HG03103 (cell line): ENCODE results near the gene GNB1.
"Not testable (repeated sequence)": the region's sequence is repeated elsewhere in the genome, so short reads cannot be mapped to it uniquely, and the experiment has no call there.

Experiments used
- ATAC-seq: cut with Tn5 transposase; IDR thresholded peaks from one replicate; pipeline ENCODE4 v1.9.1; 2021; ENCODE audit warnings: low read depth; ENCODE audit not compliant: unreplicated experiment

The GNB1 gene

GRCh38 chr1:1892079-1892762 lies 1.3 kb upstream of the GNB1 start:
- no peak for ATAC-seq

GRCh38 chr1:1891349-1892078 lies 627 bp upstream of the GNB1 start:
- ATAC-seq: no peak

GRCh38 chr1:1889847-1890505 lies 911 bp downstream of the GNB1 start:
- ATAC-seq: peak; percentile 21

DNA sequence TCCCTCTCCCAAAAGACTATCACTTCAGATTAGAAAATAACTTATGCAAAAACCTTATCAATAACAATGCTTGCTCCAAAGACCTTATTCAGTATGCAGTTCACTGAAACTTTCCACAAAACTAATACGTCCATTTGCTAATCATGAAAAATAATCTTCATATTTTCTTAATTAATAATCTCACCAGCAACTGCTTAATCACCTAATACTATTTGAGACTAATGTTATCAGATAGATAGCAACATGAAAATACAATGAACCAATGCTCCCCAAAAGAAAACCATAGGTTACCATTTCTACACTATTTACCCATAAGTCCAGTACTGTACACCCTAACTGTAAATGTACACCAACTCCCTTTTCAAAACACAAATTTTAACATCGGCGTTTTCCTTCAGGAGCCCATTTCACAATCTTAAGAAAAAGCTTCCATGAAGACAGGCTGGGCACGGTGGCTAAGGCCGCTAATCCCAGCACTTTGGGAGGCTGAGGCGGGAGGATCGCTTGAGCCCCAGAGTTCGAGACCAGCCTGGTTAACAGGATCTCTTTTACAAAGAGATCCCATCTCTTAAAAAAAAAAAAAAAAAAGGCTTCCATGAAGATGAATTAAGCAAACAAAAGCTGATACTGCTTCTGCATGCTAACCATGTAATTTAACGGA lies 1.7 kb downstream of the GNB1 start:
- no peak for ATAC-seq

- ATAC-seq: not testable (repeated sequence)
Observed at GRCh38 chr1:1883890-1884289, 7.0 kb downstream of the GNB1 start.

DNA sequence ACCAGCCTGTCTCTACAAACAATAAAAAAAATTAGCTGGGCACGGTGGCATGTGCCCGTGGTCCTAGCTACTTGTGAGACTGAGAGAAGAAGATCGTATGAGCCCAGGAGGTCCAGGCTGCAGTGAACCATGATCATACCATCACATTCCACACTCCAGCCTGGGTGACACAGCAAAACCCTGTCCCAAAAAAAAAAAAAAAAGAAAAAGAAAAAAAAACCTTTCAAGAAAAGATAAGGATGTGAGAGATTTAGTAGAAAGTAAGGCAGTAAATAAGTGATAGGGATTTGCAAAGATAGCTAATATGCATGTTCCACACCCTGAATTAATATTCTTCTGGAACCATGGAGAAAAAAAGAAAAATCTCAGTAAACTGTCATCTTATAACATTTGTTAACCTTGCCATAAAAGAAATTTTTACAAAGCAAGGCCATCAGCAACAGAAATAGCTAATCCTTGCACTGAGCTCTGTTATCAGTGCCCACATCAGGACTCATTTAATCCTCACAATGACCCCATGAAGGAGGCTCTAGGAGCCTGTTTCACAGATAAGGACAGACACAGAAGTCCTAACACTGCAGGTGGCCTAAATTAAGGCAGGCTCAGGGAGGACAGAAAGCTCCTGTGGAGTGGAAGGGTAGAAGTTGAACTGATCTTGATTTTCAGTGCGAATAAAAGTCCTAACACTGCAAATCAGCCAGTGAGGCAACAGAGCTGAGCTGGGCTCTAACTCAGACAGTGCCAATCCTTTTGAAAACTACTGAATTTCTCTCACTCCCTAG lies 7.6 kb downstream of the GNB1 start:
- no peak for ATAC-seq

DNA sequence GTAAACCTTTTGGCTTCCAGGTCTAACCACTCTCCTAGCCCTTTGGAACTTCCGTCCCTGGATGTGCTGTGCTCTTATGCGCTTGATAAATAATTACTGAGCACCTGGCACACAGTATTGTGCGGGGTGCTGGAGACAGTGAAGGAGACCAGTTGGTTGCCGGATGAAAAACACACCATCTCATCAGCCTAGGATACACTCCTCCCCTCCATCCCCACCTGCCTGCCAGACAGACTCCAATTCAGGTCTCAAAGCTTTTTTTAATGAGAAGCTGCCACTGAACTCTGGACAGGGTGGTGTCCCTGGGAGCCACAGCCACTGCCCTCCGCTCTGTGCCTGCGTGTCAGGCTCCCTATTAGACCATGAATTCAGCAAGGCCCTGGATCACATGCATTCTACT lies 9.2 kb downstream of the GNB1 start:
- no peak for ATAC-seq

DNA sequence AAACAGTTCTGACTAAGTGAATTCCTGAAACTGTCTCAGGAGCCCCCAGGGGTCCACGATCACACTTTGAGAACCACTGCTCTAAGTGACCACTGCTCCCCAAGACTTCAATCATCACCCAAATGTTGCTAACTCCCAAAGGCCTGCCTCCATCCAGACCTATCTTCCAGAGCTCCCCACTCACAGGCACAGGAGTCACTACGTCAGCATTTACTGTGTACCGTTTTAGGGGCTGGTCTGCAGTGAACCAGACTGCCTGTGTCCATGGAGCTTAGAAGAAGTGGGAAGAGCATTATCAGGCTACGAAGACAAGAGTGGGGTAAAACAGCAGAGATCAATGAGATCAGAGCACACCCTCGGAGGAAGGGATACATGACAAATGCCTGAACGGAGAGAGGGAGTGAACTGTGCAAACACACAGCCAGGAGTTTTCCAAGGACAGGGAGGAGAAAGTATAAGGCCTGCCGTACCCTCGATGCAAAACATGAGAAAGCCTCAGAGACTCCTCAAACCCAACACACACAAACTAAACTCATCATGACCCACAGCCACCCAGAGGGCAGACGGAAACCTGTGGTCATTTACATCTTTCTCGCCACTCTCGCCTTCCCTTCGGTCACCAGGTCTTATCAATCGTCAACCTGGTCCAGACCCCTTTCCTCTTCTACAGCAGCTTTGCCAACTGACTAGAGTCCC lies 10.1 kb downstream of the GNB1 start:
- ATAC-seq: no peak

GRCh38 chr1:1879942-1880341 lies 10.9 kb downstream of the GNB1 start:
- ATAC-seq: no peak

GRCh38 chr1:1877865-1878436 lies 12.9 kb downstream of the GNB1 start:
- no peak for ATAC-seq

- ATAC-seq: no peak
Observed at GRCh38 chr1:1876335-1876930, 14.5 kb downstream of the GNB1 start.

- no peak for ATAC-seq
Observed at GRCh38 chr1:1875932-1876331, 15.0 kb downstream of the GNB1 start.

- no peak for ATAC-seq
Observed at GRCh38 chr1:1874901-1875300, 16.0 kb downstream of the GNB1 start.

GRCh38 chr1:1873186-1873585 lies 17.7 kb downstream of the GNB1 start:
- no peak for ATAC-seq

DNA sequence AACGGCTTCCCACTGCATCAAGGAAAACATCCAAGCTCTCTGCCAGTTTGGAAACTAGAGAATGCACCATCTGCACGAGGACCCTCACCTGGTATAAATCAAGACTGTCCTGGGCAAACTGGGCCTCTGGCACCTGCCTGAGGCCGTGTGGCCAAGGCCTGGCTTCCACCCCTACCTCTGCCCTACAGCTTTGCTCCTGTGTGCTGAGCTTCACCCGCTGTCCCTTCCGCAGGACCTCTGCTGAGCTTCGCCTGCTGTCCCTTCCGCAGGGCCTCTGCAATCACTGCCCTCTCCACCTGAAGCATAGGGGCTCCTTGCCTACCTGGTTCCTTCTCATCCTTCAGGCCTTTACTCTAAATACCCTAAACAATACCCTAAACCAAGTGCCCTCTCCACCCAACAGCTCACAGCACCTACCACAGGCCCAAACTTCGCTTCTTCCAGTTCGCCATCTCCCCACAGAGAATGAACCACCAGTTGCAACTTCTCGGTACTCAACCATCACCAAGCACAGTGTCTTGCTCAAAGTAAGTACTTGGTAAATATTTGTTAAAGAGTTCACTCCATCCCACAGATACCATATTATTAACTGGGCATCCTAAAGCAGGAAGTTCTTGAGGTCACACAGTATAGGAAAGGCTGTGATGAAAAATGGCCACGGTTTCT lies 18.4 kb downstream of the GNB1 start:
- no peak for ATAC-seq

DNA sequence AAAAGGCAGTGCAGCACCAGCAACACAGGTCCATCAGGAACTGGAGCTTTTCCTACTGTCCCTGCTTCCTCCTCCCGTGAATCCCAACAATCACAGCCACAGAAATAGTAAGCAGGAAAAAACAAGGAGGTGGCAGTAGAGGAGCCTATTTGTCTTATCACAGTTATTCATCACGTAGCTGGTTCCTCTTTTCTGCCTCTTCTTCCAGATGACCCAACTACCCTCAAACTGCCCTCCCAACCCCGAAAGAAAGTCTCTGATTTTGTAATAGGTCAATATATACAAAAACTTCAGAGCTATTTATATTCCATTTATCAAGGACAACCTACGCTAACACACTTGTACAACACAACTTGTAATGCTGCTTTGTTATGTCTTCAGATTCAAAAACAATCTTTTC lies 21.4 kb downstream of the GNB1 start:
- no peak for ATAC-seq

DNA sequence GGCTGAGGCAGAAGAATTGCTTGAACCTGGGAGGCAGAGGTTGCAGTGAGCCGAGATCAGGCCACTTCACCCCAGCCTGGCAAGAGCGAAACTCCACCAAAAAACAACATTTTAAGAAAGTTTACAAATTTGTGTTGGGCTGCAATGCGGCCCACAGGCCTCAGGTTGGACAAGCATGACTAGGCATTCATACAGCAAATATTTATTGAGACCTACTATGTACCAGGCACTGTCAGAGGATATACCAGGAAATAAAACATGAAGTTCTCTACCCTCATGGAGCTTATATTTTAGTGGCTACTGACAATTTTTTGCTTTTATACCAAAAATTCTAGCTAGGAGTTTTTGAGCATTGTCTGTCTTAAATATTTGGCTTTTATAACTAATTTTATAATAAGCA lies 23.7 kb downstream of the GNB1 start:
- no peak for ATAC-seq

- no peak for ATAC-seq
Observed at GRCh38 chr1:1862905-1863547, 27.9 kb downstream of the GNB1 start.
